ENCODE results near the gene PDE6B. TPM values are rescaled to one million over a fixed set of nuclear protein-coding genes. Genes with fewer than 3 reads are reported as not detected.
A peak's percentile ranks its signal among the peaks of the same experiment; 100 is the strongest.
"Not testable (repeated sequence)": the region's sequence is repeated elsewhere in the genome, so short reads cannot be mapped to it uniquely, and the experiment has no call there.

Gene PDE6B
- polyA plus RNA-seq, 5 donors, result 15.0 to 19.0 (median 16.1) TPM

GRCh38 chr4:704198-704891 lies 79.0 kb downstream of the PDE6B start:
- no peak for DNase-seq

DNA sequence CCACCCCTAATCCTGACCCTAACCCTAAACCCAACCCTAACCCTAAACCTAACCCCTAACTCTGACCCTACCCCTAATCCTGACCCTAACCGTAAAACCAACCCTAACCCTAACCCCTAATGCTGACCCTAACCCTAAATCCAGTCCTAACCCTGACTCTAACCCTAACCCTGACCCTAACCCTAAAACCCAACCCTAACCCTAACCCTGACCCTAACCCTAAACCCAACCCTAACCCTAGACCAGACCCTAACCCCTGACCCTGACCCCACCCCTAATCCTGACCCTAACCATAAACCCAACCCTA lies 79.6 kb downstream of the PDE6B start:
- DNase-seq, result no peak

DNA sequence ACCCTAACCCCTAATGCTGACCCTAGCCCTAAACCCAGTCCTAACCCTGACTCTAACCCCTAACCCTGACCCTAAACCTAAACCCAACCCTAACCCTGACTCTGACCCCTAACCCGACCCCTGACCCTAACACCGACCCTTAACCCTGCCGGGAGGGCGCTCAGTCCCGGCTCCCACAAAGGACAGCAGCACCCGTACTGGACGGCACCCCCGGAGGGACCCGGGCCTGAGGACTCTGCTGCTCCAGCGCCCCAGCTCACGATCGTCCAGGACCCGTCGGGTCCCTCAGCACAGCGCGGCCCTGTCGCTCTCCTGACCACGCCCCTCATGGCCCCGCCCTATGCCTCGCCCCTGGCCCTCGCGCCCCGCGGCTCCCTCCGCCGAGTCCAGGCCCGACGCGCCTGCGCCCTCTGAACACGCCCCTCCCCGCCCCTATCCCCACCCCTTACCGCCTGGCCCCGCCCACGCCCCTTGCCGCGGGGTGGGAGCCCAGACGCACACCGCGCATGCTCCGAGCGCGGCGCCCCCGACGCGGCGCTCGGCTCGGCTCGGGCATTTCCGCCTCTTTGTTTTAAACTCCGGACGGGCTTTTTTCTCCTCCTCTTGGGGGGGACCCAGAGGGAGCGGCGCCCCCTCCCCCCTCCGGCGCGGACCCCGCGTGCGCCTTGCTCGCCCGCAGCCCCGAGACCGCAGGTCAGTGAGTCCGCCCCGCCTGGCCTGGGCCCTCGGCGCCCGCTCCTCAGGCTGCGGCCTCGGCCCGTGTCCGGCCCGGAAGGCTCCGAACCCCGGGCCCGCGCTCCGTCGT lies 80.1 kb downstream of the PDE6B start, which contains the start of gene PCGF3:
TSS of gene PCGF3 (plus strand) at position 555 of the 805 bp plus-strand sequence. CDS start 27,849 bp downstream, outside the sequence.
- peak; percentile 95 for DNase-seq

- DNase-seq, result not testable (repeated sequence)
These were observed 80.8 kb downstream of the PDE6B start for GRCh38 chr4:706083-706633.

GRCh38 chr4:706834-707598 lies 81.6 kb downstream of the PDE6B start:
- no peak for DNase-seq

- no peak for DNase-seq
These were observed 82.7 kb downstream of the PDE6B start for GRCh38 chr4:707929-708630.

- DNase-seq, result no peak
These were observed 83.2 kb downstream of the PDE6B start for GRCh38 chr4:708631-708933.

DNA sequence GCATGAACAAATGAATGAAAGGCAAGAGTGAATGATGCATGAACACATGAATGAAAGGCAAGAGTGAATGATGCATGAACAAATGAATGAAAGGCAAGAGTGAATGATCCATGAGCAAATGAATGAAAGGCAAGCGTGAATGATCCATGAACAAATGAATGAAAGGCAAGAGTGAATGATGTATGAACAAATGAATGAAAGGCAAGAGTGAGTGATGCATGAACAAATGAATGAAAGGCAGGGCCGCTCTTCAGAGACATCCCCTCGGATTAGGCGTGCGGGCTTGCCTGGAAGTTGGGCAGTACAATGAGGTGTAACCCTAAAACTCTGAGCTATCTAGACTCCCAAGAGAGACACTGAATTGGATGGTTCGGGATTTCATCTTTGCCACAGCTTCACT lies 84.0 kb downstream of the PDE6B start:
- DNase-seq, result no peak

DNA sequence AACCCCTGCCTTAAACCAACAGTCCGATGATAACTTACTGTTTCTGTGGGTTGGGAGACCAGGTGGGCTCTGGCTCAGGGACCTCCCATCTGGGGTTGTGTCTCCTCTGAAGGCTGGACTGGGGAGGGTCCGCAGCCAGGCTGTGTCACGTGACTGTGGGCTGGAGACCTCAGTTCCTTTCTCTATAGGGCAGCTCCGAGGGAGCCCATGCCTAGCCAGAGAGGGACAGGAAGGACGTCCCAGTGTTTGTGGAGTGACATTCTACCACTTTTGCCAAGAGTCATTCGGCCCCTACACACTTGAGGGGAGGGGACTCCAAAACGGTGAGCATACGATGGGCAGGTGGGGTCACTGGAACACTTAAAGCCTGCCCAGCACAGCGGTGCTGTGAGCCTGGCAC lies 84.7 kb downstream of the PDE6B start:
- no peak for DNase-seq

GRCh38 chr4:710916-711315 lies 85.5 kb downstream of the PDE6B start:
- DNase-seq, result no peak

- DNase-seq, result no peak
These were observed 86.7 kb downstream of the PDE6B start for GRCh38 chr4:712093-712492.

DNA sequence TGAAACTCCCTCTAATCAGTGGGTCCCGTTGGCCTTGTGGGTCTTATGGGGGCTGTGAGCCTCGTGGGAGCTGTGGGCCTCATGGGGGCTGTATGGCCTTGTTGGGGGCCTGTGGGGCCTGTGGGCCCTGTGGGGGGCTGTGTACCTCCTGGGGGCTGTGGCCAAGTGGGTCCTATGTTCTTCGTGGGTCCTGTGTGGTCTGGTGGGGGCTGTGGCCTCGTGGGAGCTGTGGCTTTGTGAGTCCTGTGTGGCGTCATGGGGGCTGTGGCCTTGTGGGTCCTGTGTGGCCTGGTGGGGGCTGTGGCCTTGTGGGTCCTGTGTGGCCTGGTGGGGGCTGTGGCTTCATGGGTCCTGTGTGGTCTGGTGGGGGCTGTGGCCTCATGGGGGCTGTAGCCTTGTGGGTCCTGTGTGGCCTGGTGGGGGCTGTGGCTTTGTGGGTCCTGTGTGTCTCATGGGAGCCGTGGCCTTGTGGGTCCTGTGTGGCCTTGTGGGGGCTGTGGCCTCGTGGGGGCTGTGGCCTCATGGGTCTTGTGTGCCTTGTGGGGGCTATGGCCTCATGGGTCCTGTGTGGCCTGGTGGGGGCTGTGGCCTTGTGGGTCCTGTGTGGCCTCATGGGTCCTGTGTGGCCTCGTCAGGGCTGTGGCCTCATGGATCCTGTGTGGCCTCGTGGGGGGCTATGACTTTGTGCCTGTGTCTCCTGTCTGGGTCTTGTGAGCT lies 87.7 kb downstream of the PDE6B start:
- no peak for DNase-seq

DNA sequence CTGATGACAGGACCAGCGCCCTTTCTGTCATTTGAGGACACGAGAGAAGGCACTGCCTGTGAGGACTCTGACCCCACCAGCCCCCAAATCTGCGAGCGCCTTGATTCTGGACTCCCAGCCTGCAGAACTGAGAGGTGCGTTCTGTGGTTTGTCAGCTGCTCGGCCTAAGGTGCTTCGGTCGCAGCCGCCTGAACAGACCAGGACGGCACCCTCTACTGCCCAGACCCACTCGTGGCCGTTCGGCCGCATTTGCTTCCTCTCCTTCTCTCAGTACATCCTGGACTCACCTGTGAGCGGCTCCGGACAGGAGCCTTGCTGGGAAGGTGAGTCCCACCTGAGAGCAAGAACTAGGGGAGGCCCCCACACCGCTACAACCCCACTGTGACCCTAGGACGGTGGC lies 88.7 kb downstream of the PDE6B start:
- DNase-seq, result no peak

- no peak for DNase-seq
These were observed 92.4 kb downstream of the PDE6B start for GRCh38 chr4:717601-718320.

DNA sequence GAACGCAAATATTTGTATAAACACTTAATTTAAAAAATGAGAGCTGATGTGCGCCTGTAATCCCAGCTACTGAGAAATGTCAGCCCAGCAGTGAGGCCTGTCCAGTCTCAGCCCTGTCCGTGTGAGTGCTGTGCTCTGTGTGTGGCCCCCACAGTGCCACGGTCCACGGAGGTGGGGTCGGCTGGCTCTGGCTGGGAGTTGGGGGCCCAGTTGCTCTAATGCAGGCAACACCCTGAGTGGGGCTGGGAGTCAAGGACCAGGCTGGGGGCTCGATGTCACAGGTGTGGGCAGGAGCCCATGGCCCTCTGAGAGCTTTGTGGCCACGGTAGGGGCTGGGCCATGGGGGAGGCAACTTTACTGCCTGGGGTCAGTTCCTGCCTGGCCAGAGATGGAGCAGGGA lies 93.1 kb downstream of the PDE6B start:
- no peak for DNase-seq

Other genes with a start within 250 kb of the PDE6B start
- gene ZNF721, start 126.4 kb upstream of the PDE6B start, polyA plus RNA-seq (ENCODE audit: insufficient read depth in 1 of 5, insufficient read length in 5 of 5, low replicate concordance in 1 of 5), result 10 to 100 TPM; 24.2 to 44.9 (median 44.1) TPM
- gene PIGG, start 126.4 kb upstream of the PDE6B start, polyA plus RNA-seq (ENCODE audit: insufficient read depth in 1 of 5, insufficient read length in 5 of 5, low replicate concordance in 1 of 5), result 10 to 100 TPM; 63.4 to 93.6 (median 73.9) TPM
- under 1 TPM in 1 of 5 donors, not detected in 4; 0.05 TPM for gene TMEM271, start 49.3 kb upstream of the PDE6B start, polyA plus RNA-seq (ENCODE audit: insufficient read depth in 1 of 5, insufficient read length in 5 of 5, low replicate concordance in 1 of 5)
- 100 to 1,000 TPM; 174 to 273 (median 191) TPM for gene ATP5ME, start 48.7 kb downstream of the PDE6B start, polyA plus RNA-seq (ENCODE audit: insufficient read depth in 1 of 5, insufficient read length in 5 of 5, low replicate concordance in 1 of 5)
- gene MYL5, start 49.0 kb downstream of the PDE6B start, polyA plus RNA-seq (ENCODE audit: insufficient read depth in 1 of 5, insufficient read length in 5 of 5, low replicate concordance in 1 of 5), result 10 to 100 TPM; 16.7 to 56.3 (median 17.4) TPM
- 10 to 100 TPM in 2 of 5 donors, 1 to 10 TPM in 3; 4.6 to 12.5 (median 8.0) TPM for gene SLC49A3, start 63.6 kb downstream of the PDE6B start, polyA plus RNA-seq (ENCODE audit: insufficient read depth in 1 of 5, insufficient read length in 5 of 5, low replicate concordance in 1 of 5)
- gene PCGF3, start 80.3 kb downstream of the PDE6B start, polyA plus RNA-seq (ENCODE audit: insufficient read depth in 1 of 5, insufficient read length in 5 of 5, low replicate concordance in 1 of 5), result 100 to 1,000 TPM in 2 of 5 donors, 10 to 100 TPM in 3; 73.6 to 109 (median 91.4) TPM
- gene CPLX1, start 200.6 kb downstream of the PDE6B start, polyA plus RNA-seq (ENCODE audit: insufficient read depth in 1 of 5, insufficient read length in 5 of 5, low replicate concordance in 1 of 5), result 1 to 10 TPM in 4 of 5 donors, under 1 TPM in 1; 0.84 to 2.7 (median 1.1) TPM

Measured in right lung (tissue), 5 donors.